WTC11 (cell line): ENCODE results near the gene NADK2.

Source experiments
- ATF1 ChIP-seq: sonication (generic); formaldehyde crosslinking; IDR thresholded peaks from 2 replicates; pipeline ENCODE4 v1.8.1; 2023; ENCODE audit warnings: mild to moderate bottlenecking, moderate library complexity, missing genetic modification reagents
- GRHL2 ChIP-seq: fragments of 250-450 bp; sonication (Bioruptor Pico); IDR thresholded peaks from 2 replicates; pipeline ENCODE4 v1.8.0; 2022; ENCODE audit warnings: mild to moderate bottlenecking, moderate library complexity; ENCODE audit not compliant: insufficient replicate concordance, severe bottlenecking
- HMGXB4 ChIP-seq: sonication (generic); formaldehyde crosslinking; IDR thresholded peaks from 2 replicates; pipeline ENCODE4 v1.8.1; 2023; ENCODE audit warnings: mild to moderate bottlenecking, moderate library complexity, missing genetic modification reagents
- JUN ChIP-seq: sonication (generic); formaldehyde crosslinking; IDR thresholded peaks from 2 replicates; pipeline ENCODE4 v1.8.0; 2023; ENCODE audit warnings: mild to moderate bottlenecking, missing genetic modification reagents
- PREB ChIP-seq: sonication (generic); formaldehyde crosslinking; IDR thresholded peaks from 2 replicates; pipeline ENCODE4 v1.8.1; 2022; ENCODE audit warnings: mild to moderate bottlenecking, missing genetic modification reagents, moderate library complexity, borderline replicate concordance
- USF1 ChIP-seq: sonication (generic); formaldehyde crosslinking; IDR thresholded peaks from 2 replicates; pipeline ENCODE4 v1.8.0; 2022; ENCODE audit warnings: mild to moderate bottlenecking, missing genetic modification reagents
- USF2 ChIP-seq: sonication (generic); formaldehyde crosslinking; IDR thresholded peaks from 2 replicates; pipeline ENCODE4 v1.8.1; 2023; ENCODE audit warnings: mild to moderate bottlenecking, missing genetic modification reagents, moderate library complexity
- ZNF671 ChIP-seq: fragments of 250-450 bp; sonication (Bioruptor Pico); IDR thresholded peaks from 2 replicates; pipeline ENCODE4 v1.8.0; 2021; ENCODE audit warnings: mild to moderate bottlenecking
- TF ChIP-seq, protein P1 (sequence below): fragments of 200-600 bp; IDR thresholded peaks from 2 replicates; pipeline ENCODE4 v1.8.0; 2022; ENCODE audit warnings: antibody characterized with exemption
- TF ChIP-seq, protein P2 (sequence below): sonication (generic); formaldehyde crosslinking; IDR thresholded peaks from 2 replicates; pipeline ENCODE4 v1.8.1; 2023; ENCODE audit warnings: mild to moderate bottlenecking, missing genetic modification reagents

DNA sequence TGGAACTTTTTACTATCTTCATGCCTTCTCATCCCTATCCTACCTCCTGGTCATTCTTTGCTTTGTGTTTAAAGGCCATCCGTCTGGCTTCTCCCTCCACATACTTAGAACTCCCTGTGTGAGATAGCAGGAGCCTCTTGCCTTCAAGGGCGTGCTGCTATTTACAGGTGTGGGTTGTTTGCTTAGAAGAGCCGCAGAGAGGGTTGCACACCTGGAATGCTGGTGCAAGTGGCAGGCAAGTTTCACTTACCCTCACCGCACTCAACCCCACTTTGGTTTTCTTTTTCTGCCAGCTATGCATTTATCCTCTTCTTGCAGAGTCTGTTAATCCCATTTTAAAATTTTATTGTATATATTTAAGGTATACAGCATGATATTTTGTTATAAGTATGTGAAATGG lies 77.3 kb downstream of the NADK2 start:
- no peak for TF ChIP-seq HMGXB4 (CRISPR knock-in tag)
- TF ChIP-seq, protein P1, sequence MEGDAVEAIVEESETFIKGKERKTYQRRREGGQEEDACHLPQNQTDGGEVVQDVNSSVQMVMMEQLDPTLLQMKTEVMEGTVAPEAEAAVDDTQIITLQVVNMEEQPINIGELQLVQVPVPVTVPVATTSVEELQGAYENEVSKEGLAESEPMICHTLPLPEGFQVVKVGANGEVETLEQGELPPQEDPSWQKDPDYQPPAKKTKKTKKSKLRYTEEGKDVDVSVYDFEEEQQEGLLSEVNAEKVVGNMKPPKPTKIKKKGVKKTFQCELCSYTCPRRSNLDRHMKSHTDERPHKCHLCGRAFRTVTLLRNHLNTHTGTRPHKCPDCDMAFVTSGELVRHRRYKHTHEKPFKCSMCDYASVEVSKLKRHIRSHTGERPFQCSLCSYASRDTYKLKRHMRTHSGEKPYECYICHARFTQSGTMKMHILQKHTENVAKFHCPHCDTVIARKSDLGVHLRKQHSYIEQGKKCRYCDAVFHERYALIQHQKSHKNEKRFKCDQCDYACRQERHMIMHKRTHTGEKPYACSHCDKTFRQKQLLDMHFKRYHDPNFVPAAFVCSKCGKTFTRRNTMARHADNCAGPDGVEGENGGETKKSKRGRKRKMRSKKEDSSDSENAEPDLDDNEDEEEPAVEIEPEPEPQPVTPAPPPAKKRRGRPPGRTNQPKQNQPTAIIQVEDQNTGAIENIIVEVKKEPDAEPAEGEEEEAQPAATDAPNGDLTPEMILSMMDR: no peak
- no peak for TF ChIP-seq ZNF671 (CRISPR knock-in tag)
- no peak for TF ChIP-seq JUN (CRISPR knock-in tag)
- TF ChIP-seq ATF1 (CRISPR knock-in tag): no peak
- TF ChIP-seq GRHL2 (CRISPR knock-in tag): no peak
- TF ChIP-seq USF2 (CRISPR knock-in tag): no peak
- no peak for TF ChIP-seq USF1 (CRISPR knock-in tag)
- TF ChIP-seq, protein P2, sequence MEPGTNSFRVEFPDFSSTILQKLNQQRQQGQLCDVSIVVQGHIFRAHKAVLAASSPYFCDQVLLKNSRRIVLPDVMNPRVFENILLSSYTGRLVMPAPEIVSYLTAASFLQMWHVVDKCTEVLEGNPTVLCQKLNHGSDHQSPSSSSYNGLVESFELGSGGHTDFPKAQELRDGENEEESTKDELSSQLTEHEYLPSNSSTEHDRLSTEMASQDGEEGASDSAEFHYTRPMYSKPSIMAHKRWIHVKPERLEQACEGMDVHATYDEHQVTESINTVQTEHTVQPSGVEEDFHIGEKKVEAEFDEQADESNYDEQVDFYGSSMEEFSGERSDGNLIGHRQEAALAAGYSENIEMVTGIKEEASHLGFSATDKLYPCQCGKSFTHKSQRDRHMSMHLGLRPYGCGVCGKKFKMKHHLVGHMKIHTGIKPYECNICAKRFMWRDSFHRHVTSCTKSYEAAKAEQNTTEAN (CRISPR knock-in tag): no peak
- no peak for TF ChIP-seq PREB (CRISPR knock-in tag)
